Central memory CD4-positive, alpha-beta T cell (primary cell): Measurements from ENCODE around the gene MARVELD2.
A peak's percentile ranks its signal among the peaks of the same experiment; 100 is the strongest.
"Not testable (repeated sequence)": the region's sequence is repeated elsewhere in the genome, so short reads cannot be mapped to it uniquely, and the experiment has no call there.

Source experiments
- DNase-seq: peaks from one replicate; pipeline ENCODE4 v3.0.0; 2022
- total RNA-seq, 3 experiments: gene quantifications; one replicate each; lab custom pipeline; 2026; lab: John Stamatoyannopoulos, UW

Gene MARVELD2
- total RNA-seq: 0.58 to 2.6 (median 1.6) reads per million in 3 experiments

- DNase-seq: peak; percentile 32
Observed at GRCh38 chr5:69414885-69415583, at the start of gene MARVELD2. Gene MARVELD2, plus strand, starts transcription at chr5:69415116. Its CDS starts 4,270 bp downstream, at chr5:69419386.

DNA sequence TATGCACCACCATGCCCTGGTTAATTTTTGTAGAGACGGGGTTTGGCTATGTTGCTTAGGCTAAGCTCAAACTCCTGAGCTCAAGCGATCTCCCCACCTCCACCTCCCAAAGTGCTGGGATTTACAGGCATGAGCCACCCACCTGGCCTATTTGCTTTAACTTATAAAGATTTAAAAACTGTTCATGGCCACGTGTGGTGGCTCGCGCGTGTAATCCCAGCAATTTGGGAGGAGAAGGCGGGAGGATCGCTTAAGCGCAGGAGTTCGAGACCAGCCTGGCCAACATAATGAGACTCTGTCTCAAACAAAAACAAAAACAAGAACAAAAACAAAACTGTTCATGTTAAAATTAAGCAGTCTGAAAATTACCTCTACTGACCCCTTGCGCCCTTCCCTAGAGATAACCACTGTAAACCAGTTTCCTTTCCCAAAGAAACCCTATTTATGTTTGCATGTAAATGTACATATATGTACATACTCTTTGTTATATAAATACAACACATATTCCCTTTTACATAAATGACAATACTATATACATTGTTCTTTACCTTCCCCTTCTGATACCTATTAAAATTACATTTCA, 47.1 kb upstream of the MARVELD2 start:
- DNase-seq: no peak

- DNase-seq: peak; percentile 34
Observed at GRCh38 chr5:69368458-69369339, 46.2 kb upstream of the MARVELD2 start.

DNA sequence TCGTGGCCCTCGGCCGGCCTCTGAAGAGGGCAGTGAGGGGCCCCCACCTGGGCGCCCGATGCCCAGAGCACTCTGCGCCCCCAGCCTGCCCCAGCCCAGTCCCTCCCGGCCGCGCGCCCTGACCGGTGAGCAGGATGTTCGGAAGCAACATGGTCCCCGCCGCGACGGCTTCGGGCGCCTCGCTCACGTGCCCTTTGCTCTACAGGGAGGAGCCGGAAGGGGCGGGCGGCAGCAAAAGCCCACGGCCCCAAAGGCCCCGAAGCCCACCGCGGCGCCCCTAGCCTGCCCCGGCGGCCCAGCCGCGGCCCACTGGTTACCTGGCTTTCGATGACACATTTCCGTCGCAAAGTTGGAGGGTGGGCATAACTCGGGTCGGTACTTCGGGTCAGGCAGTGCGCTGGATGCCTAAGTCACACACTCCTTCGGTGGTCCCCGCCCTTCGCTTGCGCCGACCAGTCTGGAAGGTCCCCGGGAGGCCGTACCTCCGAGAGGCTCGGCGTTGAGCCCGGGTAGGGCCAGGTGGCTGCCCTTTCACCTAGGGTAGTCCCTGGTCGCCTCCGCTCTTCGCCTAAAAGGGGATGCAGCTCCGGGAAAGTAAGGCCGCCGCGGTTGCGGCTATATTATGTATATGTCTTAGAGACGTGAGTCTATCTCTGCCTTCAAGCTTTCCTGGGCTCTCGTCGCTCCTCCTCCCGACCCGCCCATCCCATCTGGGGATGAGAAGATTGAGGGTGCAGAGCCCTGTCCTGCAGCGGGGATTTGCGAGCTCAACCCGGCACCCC, 45.4 kb upstream of the MARVELD2 start, which contains the start of the genes AK6, RAD17 and TAF9:
Gene AK6, minus strand, starts transcription at position 181 of the 782 bp plus-strand sequence. Its CDS starts 30 bp downstream, at position 151.
Gene RAD17, plus strand, starts transcription at position 479 of the 782 bp plus-strand sequence. CDS start 2,391 bp downstream, outside the sequence.
Gene TAF9, minus strand, starts transcription at position 181 of the 782 bp plus-strand sequence. CDS start 3,783 bp downstream, outside the sequence.
- peak; percentile 94 for DNase-seq

- DNase-seq: not testable (repeated sequence)
Observed at GRCh38 chr5:69370335-69370734, 44.6 kb upstream of the MARVELD2 start.

DNA sequence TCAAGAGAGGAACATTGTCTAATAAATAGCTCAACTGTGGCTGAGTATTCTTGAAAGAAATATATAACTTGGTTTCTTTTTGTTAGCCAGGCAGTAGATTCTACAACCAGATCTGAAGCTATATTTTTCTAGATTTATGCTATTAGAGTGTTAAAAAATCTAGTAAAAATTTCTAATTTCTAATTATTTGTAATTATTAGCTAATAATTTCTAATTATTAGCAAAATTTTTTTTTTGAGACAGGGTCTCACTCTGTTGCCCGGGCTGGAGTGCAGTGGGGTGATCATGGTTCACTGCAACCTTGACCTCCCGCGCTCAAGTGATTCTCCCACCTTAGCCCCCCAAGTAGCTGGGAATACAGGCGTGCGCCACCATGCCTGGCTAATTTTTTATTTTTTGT, 42.5 kb upstream of the MARVELD2 start:
- no peak for DNase-seq

GRCh38 chr5:69374911-69375446, 39.9 kb upstream of the MARVELD2 start:
- DNase-seq: no peak

DNA sequence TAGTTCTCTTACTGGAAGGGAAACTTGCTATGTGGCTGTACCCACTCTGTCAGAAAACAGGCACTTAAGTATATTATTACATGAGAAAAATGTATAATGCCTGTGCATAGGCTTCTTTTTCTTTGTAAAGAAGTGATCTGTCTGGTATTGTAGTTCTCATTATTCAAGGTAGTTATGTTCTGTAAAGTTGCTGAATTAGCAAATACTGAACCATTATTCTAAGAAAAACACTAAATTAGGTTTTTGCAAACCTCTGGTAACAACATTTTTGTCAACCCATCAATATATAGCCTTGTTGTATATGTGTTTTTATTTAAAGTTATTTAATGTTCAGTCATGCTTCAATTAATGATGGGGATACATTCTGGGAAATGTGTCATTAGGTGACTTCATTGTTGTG, 36.5 kb upstream of the MARVELD2 start:
- no peak for DNase-seq

DNA sequence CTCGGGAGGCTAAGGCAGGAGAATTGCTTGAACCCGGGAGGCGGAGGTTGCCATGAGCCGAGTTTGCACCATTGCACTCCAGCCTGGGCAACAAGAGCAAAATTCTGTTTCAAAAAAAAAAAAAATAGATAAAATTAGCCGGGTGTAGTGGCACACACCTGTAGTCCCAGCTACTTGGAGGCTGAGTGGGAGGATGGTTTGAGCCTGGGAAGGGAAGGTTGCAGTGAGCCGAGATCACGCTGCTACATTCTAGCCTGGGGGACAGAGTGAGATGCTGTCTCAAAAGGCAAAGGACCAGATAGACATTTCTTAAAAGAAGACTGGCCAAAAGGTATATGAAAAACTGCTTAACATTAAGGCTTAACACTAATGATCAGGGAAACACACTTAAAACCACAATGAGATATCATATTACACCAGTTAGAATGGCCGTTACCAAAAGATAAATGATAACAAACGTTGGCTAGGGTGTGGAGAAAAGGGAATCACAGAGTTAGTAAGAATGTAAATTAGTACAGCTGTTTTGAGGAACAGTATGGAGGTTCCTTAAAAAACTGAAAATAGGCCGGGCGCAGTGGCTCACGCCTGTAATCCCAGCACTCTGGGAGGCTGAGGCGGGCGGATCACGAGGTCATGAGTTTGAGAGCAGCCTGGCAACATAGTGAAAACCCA, 10.1 kb upstream of the MARVELD2 start:
- no peak for DNase-seq

DNA sequence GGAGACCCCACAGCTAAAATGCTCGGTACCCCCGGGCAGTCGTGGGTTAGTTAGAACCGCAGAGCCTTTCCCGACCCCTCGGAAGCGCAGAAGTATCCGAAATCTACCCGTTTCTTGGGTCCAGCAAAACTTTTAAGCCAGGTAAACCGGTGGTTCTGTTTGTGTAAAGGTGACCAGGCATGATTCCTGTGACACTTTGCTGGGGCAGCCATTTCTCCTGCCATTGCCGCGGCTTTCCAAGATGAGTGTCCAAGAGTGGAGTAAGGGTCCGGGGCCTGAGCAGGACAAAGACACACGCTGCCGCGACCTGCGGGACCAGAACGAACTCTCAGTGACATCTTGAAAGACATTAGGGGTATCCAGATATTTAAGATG, 655 bp downstream of the MARVELD2 start:
- no peak for DNase-seq

- DNase-seq: no peak
Observed at GRCh38 chr5:69416180-69416579, 1.3 kb downstream of the MARVELD2 start.

GRCh38 chr5:69416699-69417098, 1.8 kb downstream of the MARVELD2 start:
- no peak for DNase-seq

GRCh38 chr5:69418554-69418953, 3.6 kb downstream of the MARVELD2 start:
- DNase-seq: no peak

- DNase-seq: no peak
Observed at GRCh38 chr5:69431424-69432303, 16.7 kb downstream of the MARVELD2 start.

DNA sequence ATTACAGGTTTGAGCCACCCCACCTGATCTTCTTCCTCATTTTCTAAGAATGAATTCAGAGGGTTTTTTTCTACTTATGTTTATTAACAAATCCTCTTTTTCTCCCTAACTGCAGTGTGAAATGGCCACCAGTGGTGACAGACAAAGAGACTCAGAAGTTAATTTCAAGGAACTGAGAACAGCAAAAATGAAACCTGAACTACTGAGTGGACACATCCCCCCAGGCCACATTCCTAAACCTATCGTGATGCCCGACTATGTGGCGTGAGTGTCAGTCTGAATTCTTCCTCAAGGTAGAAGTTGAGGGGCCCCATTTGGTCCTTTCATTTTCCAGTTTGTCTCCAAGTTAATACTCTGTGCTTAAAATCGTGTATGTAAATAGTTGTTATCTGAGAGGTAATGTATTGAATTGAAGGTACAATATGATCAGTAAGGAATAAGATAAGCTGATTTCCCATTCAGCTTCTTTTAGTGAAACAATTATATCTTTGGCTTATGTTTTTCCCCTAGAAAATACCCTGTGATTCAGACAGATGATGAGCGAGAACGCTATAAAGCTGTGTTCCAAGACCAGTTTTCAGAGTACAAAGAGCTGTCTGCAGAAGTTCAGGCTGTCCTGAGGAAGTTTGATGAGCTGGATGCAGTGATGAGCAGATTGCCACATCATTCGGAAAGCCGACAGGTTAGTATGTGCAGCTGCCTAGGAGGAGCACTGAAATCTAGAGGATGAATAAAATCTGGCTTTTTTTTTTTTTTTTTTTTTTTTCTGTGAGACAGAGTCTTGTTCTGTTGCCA, 17.7 kb downstream of the MARVELD2 start:
- no peak for DNase-seq

GRCh38 chr5:69435276-69435884, 20.5 kb downstream of the MARVELD2 start:
- not testable (repeated sequence) for DNase-seq

- no peak for DNase-seq
Observed at GRCh38 chr5:69444127-69444754, 29.3 kb downstream of the MARVELD2 start.

DNA sequence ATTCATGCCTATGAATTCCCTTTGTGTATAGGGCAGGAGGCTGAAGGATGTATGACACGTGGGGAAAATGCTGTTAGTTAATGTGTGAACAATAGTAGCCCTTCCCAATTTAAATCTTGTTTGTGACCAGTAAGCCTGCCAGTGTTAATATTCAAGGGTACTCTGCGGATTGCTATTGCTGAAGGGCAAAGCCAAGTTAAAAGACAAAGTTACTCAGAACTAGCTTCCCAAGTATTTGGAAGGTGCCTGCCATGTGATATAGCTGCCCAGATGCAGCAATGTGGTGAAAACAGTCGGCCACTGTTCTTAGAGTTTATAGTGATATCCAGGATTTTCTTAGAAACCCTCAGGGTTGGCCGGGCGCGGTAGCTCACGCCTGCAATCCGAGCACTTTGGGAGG, 34.6 kb downstream of the MARVELD2 start:
- DNase-seq: no peak

GRCh38 chr5:69450116-69450515, 35.2 kb downstream of the MARVELD2 start:
- DNase-seq: no peak
